GM21515 (cell line): Measurements from ENCODE around the gene IMPDH1.
"Not testable (repeated sequence)": the region's sequence is repeated elsewhere in the genome, so short reads cannot be mapped to it uniquely, and the experiment has no call there.

ENCODE experiments used
- ATAC-seq: cut with Tn5 transposase; IDR thresholded peaks from one replicate; pipeline ENCODE4 v1.9.1; 2021; ENCODE audit not compliant: unreplicated experiment

Gene IMPDH1

GRCh38 chr7:128409596-128410450 lies at the start of gene IMPDH1:
Gene IMPDH1, minus strand, starts transcription at chr7:128409982. Its CDS starts 81 bp downstream, at chr7:128409901.
- ATAC-seq: peak; percentile 79

GRCh38 chr7:128459394-128459878 lies 49.7 kb upstream of the IMPDH1 start:
- ATAC-seq: peak; percentile 43

- ATAC-seq: peak; percentile 18
Measured at GRCh38 chr7:128458956-128459355, 49.2 kb upstream of the IMPDH1 start.

GRCh38 chr7:128457385-128457784 lies 47.6 kb upstream of the IMPDH1 start:
- not testable (repeated sequence) for ATAC-seq

- ATAC-seq: no peak
Measured at GRCh38 chr7:128456255-128456725, 46.5 kb upstream of the IMPDH1 start.

GRCh38 chr7:128455543-128456254 lies 45.9 kb upstream of the IMPDH1 start, which contains the start of gene HILPDA:
Gene HILPDA, plus strand, starts transcription at chr7:128455878. Its CDS starts 1,391 bp downstream, at chr7:128457269.
- peak; percentile 82 for ATAC-seq

- ATAC-seq: no peak
Measured at GRCh38 chr7:128454808-128455542, 45.2 kb upstream of the IMPDH1 start.

- no peak for ATAC-seq
Measured at GRCh38 chr7:128453836-128454804, 44.3 kb upstream of the IMPDH1 start.

GRCh38 chr7:128452552-128452951 lies 42.8 kb upstream of the IMPDH1 start:
- no peak for ATAC-seq

- no peak for ATAC-seq
Measured at GRCh38 chr7:128450913-128451312, 41.1 kb upstream of the IMPDH1 start.

GRCh38 chr7:128450409-128450808 lies 40.6 kb upstream of the IMPDH1 start:
- ATAC-seq: no peak

- ATAC-seq: no peak
Measured at GRCh38 chr7:128448751-128449302, 39.0 kb upstream of the IMPDH1 start.

GRCh38 chr7:128447941-128448564 lies 38.3 kb upstream of the IMPDH1 start:
- no peak for ATAC-seq

GRCh38 chr7:128446306-128446705 lies 36.5 kb upstream of the IMPDH1 start:
- no peak for ATAC-seq

GRCh38 chr7:128443831-128444600 lies 34.2 kb upstream of the IMPDH1 start:
- ATAC-seq: no peak

GRCh38 chr7:128442356-128442755 lies 32.6 kb upstream of the IMPDH1 start:
- ATAC-seq: no peak

GRCh38 chr7:128437426-128438332 lies 27.9 kb upstream of the IMPDH1 start:
- peak; percentile 83 for ATAC-seq
